H1 (cell line): Measurements from ENCODE around the gene CETN1.

Experiments used
- BRCA1 ChIP-seq: IDR thresholded peaks from 2 replicates; pipeline ENCODE4 v1.6.1; 2012; ENCODE audit warnings: low read depth, low read length, improper control_type of control experiment
- CHD1 ChIP-seq: IDR thresholded peaks from 2 replicates; pipeline ENCODE4 v1.6.1; 2012; ENCODE audit warnings: low read depth, low read length, improper control_type of control experiment
- CREB1 ChIP-seq: IDR thresholded peaks from 2 replicates; pipeline ENCODE4 v1.6.1; 2012; ENCODE audit warnings: inconsistent platforms
- CTCF ChIP-seq, 3 experiments: IDR thresholded peaks; 1 replicate in 2 of 3; 2 replicates in 1 of 3; pipeline versions ENCODE4 v1.5.1 to v1.6.1; 2011; ENCODE audit warnings: low read length in 3 of 3, mild to moderate bottlenecking in 3 of 3, inconsistent platforms in 2 of 3, low read depth in 1 of 3, moderate library complexity in 1 of 3; ENCODE audit not compliant: insufficient read depth in 1 of 3; ENCODE audit errors: control extremely low read depth in 1 of 3
- EP300 ChIP-seq, 2 experiments: IDR thresholded peaks; 1 replicate in 1 of 2; 2 replicates in 1 of 2; pipeline ENCODE4 v1.6.1; 2011 to 2012; ENCODE audit warnings: low read depth in 2 of 2, low read length in 2 of 2, mild to moderate bottlenecking in 2 of 2, borderline replicate concordance in 1 of 2, inconsistent platforms in 1 of 2, moderate library complexity in 1 of 2
- EZH2 ChIP-seq: fragments of 200-600 bp; sonication (generic); IDR thresholded peaks from 2 replicates; pipeline ENCODE4 v1.7.1; 2012; ENCODE audit warnings: low read depth, mild to moderate bottlenecking, moderate library complexity, low read length, inconsistent platforms; ENCODE audit not compliant: severe bottlenecking
- JUN ChIP-seq: IDR thresholded peaks from 2 replicates; pipeline ENCODE4 v1.6.1; 2011; ENCODE audit warnings: low read depth, mild to moderate bottlenecking, improper control_type of control experiment, low read length
- NRF1 ChIP-seq: IDR thresholded peaks from 2 replicates; pipeline ENCODE4 v1.6.1; 2011; ENCODE audit warnings: mild to moderate bottlenecking, low read depth, low read length, improper control_type of control experiment
- POLR2A ChIP-seq, 2 experiments: IDR thresholded peaks; 1 replicate in 1 of 2; 2 replicates in 1 of 2; pipeline ENCODE4 v1.6.1; 2011; ENCODE audit warnings: low read depth in 2 of 2, low read length in 2 of 2, mild to moderate bottlenecking in 2 of 2; ENCODE audit errors: control extremely low read depth in 1 of 2
- RAD21 ChIP-seq, 2 experiments: IDR thresholded peaks in 1 of 2; conservative IDR thresholded peaks in 1 of 2; 2 replicates each; pipeline ENCODE4 v1.6.1; 2011; ENCODE audit warnings: low read depth in 2 of 2, low read length in 2 of 2, improper control_type of control experiment in 1 of 2, inconsistent platforms in 1 of 2, mild to moderate bottlenecking in 1 of 2, moderate library complexity in 1 of 2
- TBP ChIP-seq: IDR thresholded peaks from 2 replicates; pipeline ENCODE4 v1.6.1; 2011; ENCODE audit warnings: low read depth, low read length, improper control_type of control experiment
- YY1 ChIP-seq: IDR thresholded peaks from 2 replicates; pipeline ENCODE4 v1.6.1; 2011; ENCODE audit warnings: low read depth, mild to moderate bottlenecking, low read length
- TF ChIP-seq, protein P1 (sequence below): IDR thresholded peaks from 2 replicates; pipeline ENCODE4 v1.6.1; 2011; ENCODE audit warnings: low read length, improper control_type of control experiment

- TF ChIP-seq CTCF (IDR thresholded peaks at IDR 0.05; ENCODE audit: control extremely low read depth in 1 of 3, insufficient read depth in 1 of 3, low read depth in 1 of 3, low read length in 3 of 3): no peak
- TF ChIP-seq JUN: no peak
- TF ChIP-seq POLR2A (IDR thresholded peaks at IDR 0.05; ENCODE audit: control extremely low read depth in 1 of 2, low read depth in 2 of 2, low read length in 2 of 2): no peak
- no peak for TF ChIP-seq CHD1
- no peak for TF ChIP-seq RAD21 (IDR thresholded peaks at IDR 0.05 in 1 of 2, conservative IDR thresholded peaks at IDR 0.05 in 1 of 2; ENCODE audit: low read depth in 2 of 2, low read length in 2 of 2)
- TF ChIP-seq, protein P1, sequence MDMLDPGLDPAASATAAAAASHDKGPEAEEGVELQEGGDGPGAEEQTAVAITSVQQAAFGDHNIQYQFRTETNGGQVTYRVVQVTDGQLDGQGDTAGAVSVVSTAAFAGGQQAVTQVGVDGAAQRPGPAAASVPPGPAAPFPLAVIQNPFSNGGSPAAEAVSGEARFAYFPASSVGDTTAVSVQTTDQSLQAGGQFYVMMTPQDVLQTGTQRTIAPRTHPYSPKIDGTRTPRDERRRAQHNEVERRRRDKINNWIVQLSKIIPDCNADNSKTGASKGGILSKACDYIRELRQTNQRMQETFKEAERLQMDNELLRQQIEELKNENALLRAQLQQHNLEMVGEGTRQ: no peak
- TF ChIP-seq YY1: no peak
- no peak for TF ChIP-seq EZH2
- no peak for TF ChIP-seq CREB1
- TF ChIP-seq NRF1: no peak
- TF ChIP-seq EP300 (IDR thresholded peaks at IDR 0.05; ENCODE audit: borderline replicate concordance in 1 of 2, low read depth in 2 of 2, low read length in 2 of 2): no peak
- no peak for TF ChIP-seq TBP
- no peak for TF ChIP-seq BRCA1
Observed at GRCh38 chr18:615092-615521, 34.9 kb downstream of the CETN1 start.
